PC-9 (cell line): ENCODE results near the gene SCML2. TPM values are rescaled to one million over a fixed set of nuclear protein-coding genes. Genes with fewer than 3 reads are reported as not detected.

Experiments used
- BruUV-seq: library from RNA; stranded (reverse); fragments of 400-500 nt; replicated peaks from 2 replicates; lab custom pipeline; 2021; lab: Mats Ljungman, UMichigan
- CTCF ChIA-PET: fragments of 300-600 bp; sonication (Branson Sonifier 250); formaldehyde crosslinking; loops from one replicate; lab custom pipeline; 2022; ENCODE audit warnings: antibody characterized with exemption; lab: Charles Lee
- POLR2A ChIA-PET: fragments of 300-600 bp; sonication (Branson Sonifier 250); formaldehyde crosslinking; loops from one replicate; lab custom pipeline; 2022; ENCODE audit warnings: antibody characterized with exemption; ENCODE audit not compliant: unreplicated experiment; lab: Charles Lee
- DNase-seq, 2 experiments: peaks; one replicate each; pipeline versions ENCODE4 v3.0.0 to v3.0.0-alpha.2; 2015 to 2022; ENCODE audit warnings: mixed read lengths in 1 of 2
- H2AFZ ChIP-seq: fragments of 200-600 bp; sonication (generic); 2 replicates; pipeline ENCODE4 v1.8.1; 2017; ENCODE audit warnings: antibody characterized with exemption
- H3F3A ChIP-seq: fragments of 200-600 bp; sonication (generic); 2 replicates; pipeline ENCODE4 v1.8.1; 2017; ENCODE audit warnings: antibody characterized with exemption, mild to moderate bottlenecking, low read depth; ENCODE audit not compliant: insufficient read depth
- H3K27ac ChIP-seq: fragments of 200-600 bp; sonication (generic); 2 replicates; pipeline ENCODE4 v1.6.1; 2016; ENCODE audit warnings: mixed run types
- H3K27me3 ChIP-seq: fragments of 200-600 bp; sonication (generic); 2 replicates; pipeline ENCODE4 v1.6.1; 2016; ENCODE audit warnings: low read depth, mixed run types; ENCODE audit not compliant: insufficient read depth
- H3K36me3 ChIP-seq: fragments of 200-600 bp; sonication (generic); 2 replicates; pipeline ENCODE4 v1.6.1; 2016; ENCODE audit warnings: low read depth, mixed run types
- H3K4me1 ChIP-seq: fragments of 200-600 bp; sonication (generic); replicated peaks from 2 replicates; pipeline ENCODE4 v1.6.1; 2016; ENCODE audit warnings: mixed run types; ENCODE audit not compliant: insufficient read depth
- H3K4me2 ChIP-seq: fragments of 200-600 bp; sonication (generic); 2 replicates; pipeline ENCODE4 v1.6.1; 2017; ENCODE audit warnings: mixed run types
- H3K4me3 ChIP-seq: fragments of 200-600 bp; sonication (generic); 2 replicates; pipeline ENCODE4 v1.6.1; 2016; ENCODE audit warnings: mixed run types
- H3K79me2 ChIP-seq: fragments of 200-600 bp; sonication (generic); 2 replicates; pipeline ENCODE4 v1.6.1; 2017; ENCODE audit warnings: low read depth, mixed run types
- H3K9me2 ChIP-seq: fragments of 200-600 bp; sonication (generic); 2 replicates; pipeline ENCODE4 v1.8.1; 2017; ENCODE audit warnings: mild to moderate bottlenecking; ENCODE audit not compliant: insufficient read depth
- H3K9me3 ChIP-seq: fragments of 200-600 bp; sonication (generic); 2 replicates; pipeline ENCODE4 v1.8.1; 2016; ENCODE audit warnings: low read depth; ENCODE audit not compliant: insufficient read depth
- H4K20me1 ChIP-seq: fragments of 200-600 bp; sonication (generic); 2 replicates; pipeline ENCODE4 v1.8.1; 2017; ENCODE audit not compliant: insufficient read depth
- CTCF ChIP-seq: fragments of 200-600 bp; sonication (generic); conservative IDR thresholded peaks from 2 replicates; pipeline ENCODE4 v1.6.1; 2017; ENCODE audit warnings: mixed run types, antibody characterized with exemption, mild to moderate bottlenecking, moderate library complexity
- EZH2 ChIP-seq: fragments of 200-600 bp; sonication (generic); IDR thresholded peaks from 2 replicates; pipeline ENCODE4 v1.8.0; 2017; ENCODE audit warnings: antibody characterized with exemption, low read depth
- intact Hi-C: fragments of 100-400 bp; cut with micrococcal nuclease; formaldehyde crosslinking; loops from one replicate; pipeline ENCODE4 v1.10.0; 2022; ENCODE audit not compliant: unreplicated experiment
- total RNA-seq: library from RNA; stranded (reverse); gene quantifications from 2 replicates; pipeline ENCODE4 v1.2.3, GENCODE V29; 2021

Gene SCML2
- total RNA-seq, 1 experiment from 2014 or later: 0.92 TPM

- Histone ChIP-seq H2AFZ (no peak overlapping the region), H3K27ac (no peak overlapping the region), H3K4me3 (no peak overlapping the region), H4K20me1 (no peaks in the 10 kb centered on the region), H3K4me1 (no peaks in the 10 kb centered on the region), H3K9me2 (no peaks in the 10 kb centered on the region), H3F3A (no peaks in the 10 kb centered on the region), H3K36me3 (no peaks in the 10 kb centered on the region), H3K9me3 (no peaks in the 10 kb centered on the region), H3K79me2 (no peaks in the 10 kb centered on the region), H3K27me3 (no peaks in the 10 kb centered on the region), H3K4me2 (no peak overlapping the region)
- no TSS peak for BruUV-seq
- POLR2A ChIA-PET: no interaction called here
- DNase-seq: no peak
- CTCF ChIA-PET: no interaction called here
- intact Hi-C loops: no loop called here
- TF ChIP-seq EZH2 (no peak), CTCF (no peak)
These were observed 65.8 kb downstream of the SCML2 start for GRCh38 chrX:18288716-18289115.

- no TSS peak for BruUV-seq
- no peaks in the 10 kb centered on the region for H3K9me3 ChIP-seq
- H3K4me1 ChIP-seq: no peaks in the 10 kb centered on the region
- DNase-seq: no peak
- no peaks in the 10 kb centered on the region for H3K79me2 ChIP-seq
- no peaks in the 10 kb centered on the region for H3K36me3 ChIP-seq
- no peak overlapping the region for H3K4me2 ChIP-seq
- ChIA-PET POLR2A (no interaction called here), CTCF (no interaction called here)
- no peak overlapping the region for H2AFZ ChIP-seq
- H3K9me2 ChIP-seq: no peaks in the 10 kb centered on the region
- no peaks in the 10 kb centered on the region for H3F3A ChIP-seq
- H3K27ac ChIP-seq: no peak overlapping the region
- H4K20me1 ChIP-seq: no peaks in the 10 kb centered on the region
- no peak for TF ChIP-seq CTCF
- no peak for TF ChIP-seq EZH2
- no peaks in the 10 kb centered on the region for H3K27me3 ChIP-seq
- intact Hi-C loops: no loop called here
- H3K4me3 ChIP-seq: no peak overlapping the region
These were observed 68.1 kb downstream of the SCML2 start for GRCh38 chrX:18286322-18286831.

- no peak for DNase-seq
- Histone ChIP-seq H3K4me3 (no peak overlapping the region), H3K79me2 (no peaks in the 10 kb centered on the region), H3K4me1 (no peaks in the 10 kb centered on the region), H3K27ac (no peak overlapping the region), H3F3A (no peaks in the 10 kb centered on the region), H4K20me1 (no peaks in the 10 kb centered on the region), H3K4me2 (0 out of 2 replicates have a peak overlapping the region, but pooled peaks have one; percentile 34), H3K36me3 (no peaks in the 10 kb centered on the region), H3K27me3 (no peaks in the 10 kb centered on the region), H3K9me3 (no peaks in the 10 kb centered on the region), H2AFZ (no peak overlapping the region), H3K9me2 (no peaks in the 10 kb centered on the region)
- TF ChIP-seq CTCF (no peak), EZH2 (no peak)
- POLR2A ChIA-PET: no interaction called here
- no TSS peak for BruUV-seq
- intact Hi-C loops: loop anchor here (5.0 kb wide), 1 partner anchor 531 kb away; no protein-coding TSS in a partner anchor
- CTCF ChIA-PET: no interaction called here
These were observed 76.0 kb downstream of the SCML2 start for GRCh38 chrX:18278449-18278848.
